Measurements from ENCODE around the gene MCF2L2.
"Not testable (repeated sequence)": the region's sequence is repeated elsewhere in the genome, so short reads cannot be mapped to it uniquely, and the experiment has no call there.

The MCF2L2 gene

GRCh38 chr3:183375787-183376186 is 52.6 kb downstream of the MCF2L2 start:
- DNase-seq (ENCODE audit: low read depth, low spot score): no peak
- no peak overlapping the region for H3K9ac ChIP-seq (ENCODE audit: insufficient read length, low read depth)
- no peak for TF ChIP-seq ZNF274 (IDR thresholded peaks at IDR 0.05; ENCODE audit: low read depth, low read length)
- TF ChIP-seq YY1 (IDR thresholded peaks at IDR 0.05; ENCODE audit: insufficient read depth, insufficient read length): no peak
- no peak overlapping the region for H3K4me3 ChIP-seq (ENCODE audit: insufficient read length, low read depth)
- no peaks in the 10 kb centered on the region for H3K4me1 ChIP-seq (ENCODE audit: insufficient read depth, insufficient read length)
- no peaks in the 10 kb centered on the region for H3K27me3 ChIP-seq (ENCODE audit: insufficient read depth, insufficient read length)
- no peaks in the 10 kb centered on the region for H3K36me3 ChIP-seq (ENCODE audit: insufficient read depth, insufficient read length, low read length)
- no peaks in the 10 kb centered on the region for H3K9me3 ChIP-seq (ENCODE audit: insufficient read depth, low read length)

GRCh38 chr3:183375337-183375736 is 53.1 kb downstream of the MCF2L2 start:
- no peak overlapping the region for H3K4me3 ChIP-seq (ENCODE audit: insufficient read length, low read depth)
- H3K4me1 ChIP-seq (ENCODE audit: insufficient read depth, insufficient read length): no peaks in the 10 kb centered on the region
- DNase-seq (ENCODE audit: low read depth, low spot score): no peak
- no peak overlapping the region for H3K9ac ChIP-seq (ENCODE audit: insufficient read length, low read depth)
- no peaks in the 10 kb centered on the region for H3K9me3 ChIP-seq (ENCODE audit: insufficient read depth, low read length)
- TF ChIP-seq SUZ12 (IDR thresholded peaks at IDR 0.05; ENCODE audit: extremely low read depth, insufficient read depth, insufficient read length) (no peak), ZNF274 (IDR thresholded peaks at IDR 0.05; ENCODE audit: low read depth, low read length) (no peak), YY1 (IDR thresholded peaks at IDR 0.05; ENCODE audit: insufficient read depth, insufficient read length) (no peak)
- no peaks in the 10 kb centered on the region for H3K27me3 ChIP-seq (ENCODE audit: insufficient read depth, insufficient read length)
- H3K36me3 ChIP-seq (ENCODE audit: insufficient read depth, insufficient read length, low read length): no peaks in the 10 kb centered on the region

- Histone ChIP-seq H3K4me1 (ENCODE audit: insufficient read depth, insufficient read length) (no peaks in the 10 kb centered on the region), H3K27me3 (ENCODE audit: insufficient read depth, insufficient read length) (no peaks in the 10 kb centered on the region), H3K4me3 (ENCODE audit: insufficient read length, low read depth) (no peak overlapping the region), H3K36me3 (ENCODE audit: insufficient read depth, insufficient read length, low read length) (no peaks in the 10 kb centered on the region), H3K9me3 (ENCODE audit: insufficient read depth, low read length) (no peaks in the 10 kb centered on the region), H3K9ac (ENCODE audit: insufficient read length, low read depth) (no peak overlapping the region)
- no peak for TF ChIP-seq YY1 (IDR thresholded peaks at IDR 0.05; ENCODE audit: insufficient read depth, insufficient read length)
- no peak for DNase-seq (ENCODE audit: low read depth, low spot score)
Measured at GRCh38 chr3:183372911-183373310, 55.5 kb downstream of the MCF2L2 start.

GRCh38 chr3:183371600-183371968 is 56.8 kb downstream of the MCF2L2 start:
- not testable (repeated sequence) for DNase-seq (ENCODE audit: low read depth, low spot score); H3K9me3 ChIP-seq (ENCODE audit: insufficient read depth, low read length); H3K4me3 ChIP-seq (ENCODE audit: insufficient read length, low read depth); H3K27me3 ChIP-seq (ENCODE audit: insufficient read depth, insufficient read length); H3K36me3 ChIP-seq (ENCODE audit: insufficient read depth, insufficient read length, low read length); H3K4me1 ChIP-seq (ENCODE audit: insufficient read depth, insufficient read length); H3K9ac ChIP-seq (ENCODE audit: insufficient read length, low read depth)

- TF ChIP-seq ZNF274 (IDR thresholded peaks at IDR 0.05; ENCODE audit: low read depth, low read length) (no peak), YY1 (IDR thresholded peaks at IDR 0.05; ENCODE audit: insufficient read depth, insufficient read length) (no peak), SUZ12 (IDR thresholded peaks at IDR 0.05; ENCODE audit: extremely low read depth, insufficient read depth, insufficient read length) (no peak)
- no peak overlapping the region for H3K9ac ChIP-seq (ENCODE audit: insufficient read length, low read depth)
- H3K27me3 ChIP-seq (ENCODE audit: insufficient read depth, insufficient read length): no peaks in the 10 kb centered on the region
- H3K36me3 ChIP-seq (ENCODE audit: insufficient read depth, insufficient read length, low read length): no peaks in the 10 kb centered on the region
- DNase-seq (ENCODE audit: low read depth, low spot score): no peak
- no peak overlapping the region for H3K4me3 ChIP-seq (ENCODE audit: insufficient read length, low read depth)
- no peaks in the 10 kb centered on the region for H3K4me1 ChIP-seq (ENCODE audit: insufficient read depth, insufficient read length)
- no peaks in the 10 kb centered on the region for H3K9me3 ChIP-seq (ENCODE audit: insufficient read depth, low read length)
Measured at GRCh38 chr3:183370391-183370790, 58.0 kb downstream of the MCF2L2 start.

GRCh38 chr3:183369627-183370026 is 58.8 kb downstream of the MCF2L2 start:
- Histone ChIP-seq H3K9me3 (ENCODE audit: insufficient read depth, low read length) (no peaks in the 10 kb centered on the region), H3K9ac (ENCODE audit: insufficient read length, low read depth) (no peak overlapping the region), H3K4me3 (ENCODE audit: insufficient read length, low read depth) (no peak overlapping the region), H3K36me3 (ENCODE audit: insufficient read depth, insufficient read length, low read length) (no peaks in the 10 kb centered on the region), H3K4me1 (ENCODE audit: insufficient read depth, insufficient read length) (no peaks in the 10 kb centered on the region), H3K27me3 (ENCODE audit: insufficient read depth, insufficient read length) (no peaks in the 10 kb centered on the region)
- TF ChIP-seq ZNF274 (IDR thresholded peaks at IDR 0.05; ENCODE audit: low read depth, low read length) (no peak), YY1 (IDR thresholded peaks at IDR 0.05; ENCODE audit: insufficient read depth, insufficient read length) (no peak), SUZ12 (IDR thresholded peaks at IDR 0.05; ENCODE audit: extremely low read depth, insufficient read depth, insufficient read length) (no peak)
- DNase-seq (ENCODE audit: low read depth, low spot score): no peak

- TF ChIP-seq ZNF274 (IDR thresholded peaks at IDR 0.05; ENCODE audit: low read depth, low read length): no peak
- TF ChIP-seq YY1 (IDR thresholded peaks at IDR 0.05; ENCODE audit: insufficient read depth, insufficient read length): no peak
- Histone ChIP-seq H3K36me3 (ENCODE audit: insufficient read depth, insufficient read length, low read length) (no peaks in the 10 kb centered on the region), H3K4me3 (ENCODE audit: insufficient read length, low read depth) (no peak overlapping the region), H3K27me3 (ENCODE audit: insufficient read depth, insufficient read length) (no peaks in the 10 kb centered on the region), H3K4me1 (ENCODE audit: insufficient read depth, insufficient read length) (no peaks in the 10 kb centered on the region), H3K9me3 (ENCODE audit: insufficient read depth, low read length) (no peaks in the 10 kb centered on the region), H3K9ac (ENCODE audit: insufficient read length, low read depth) (no peak overlapping the region)
- no peak for DNase-seq (ENCODE audit: low read depth, low spot score)
Measured at GRCh38 chr3:183369117-183369516, 59.3 kb downstream of the MCF2L2 start.

- no peaks in the 10 kb centered on the region for H3K9me3 ChIP-seq (ENCODE audit: insufficient read depth, low read length)
- TF ChIP-seq ZNF274 (IDR thresholded peaks at IDR 0.05; ENCODE audit: low read depth, low read length) (no peak), SUZ12 (IDR thresholded peaks at IDR 0.05; ENCODE audit: extremely low read depth, insufficient read depth, insufficient read length) (no peak), YY1 (IDR thresholded peaks at IDR 0.05; ENCODE audit: insufficient read depth, insufficient read length) (no peak)
- H3K9ac ChIP-seq (ENCODE audit: insufficient read length, low read depth): no peak overlapping the region
- no peaks in the 10 kb centered on the region for H3K27me3 ChIP-seq (ENCODE audit: insufficient read depth, insufficient read length)
- no peaks in the 10 kb centered on the region for H3K36me3 ChIP-seq (ENCODE audit: insufficient read depth, insufficient read length, low read length)
- no peaks in the 10 kb centered on the region for H3K4me1 ChIP-seq (ENCODE audit: insufficient read depth, insufficient read length)
- DNase-seq (ENCODE audit: low read depth, low spot score): no peak
- no peak overlapping the region for H3K4me3 ChIP-seq (ENCODE audit: insufficient read length, low read depth)
Measured at GRCh38 chr3:183360971-183361624, 67.3 kb downstream of the MCF2L2 start.

Measured in NT2/D1 (cell line).